Left kidney (tissue), 8 donors: ENCODE measurements around the gene PTPN9. TPM values are rescaled to one million over a fixed set of nuclear protein-coding genes. Genes with fewer than 3 reads are reported as not detected.
A peak's percentile ranks its signal among the peaks of the same experiment; 100 is the strongest.

ENCODE experiments used
- DNase-seq: peaks from one replicate; pipeline ENCODE4 v3.0.0-alpha.2; 2013
- long read RNA-seq, 8 donors: transcript quantifications; one replicate each; lab custom pipeline, GENCODE V29; 2026
- polyA plus RNA-seq: library from polyadenylated mRNA; unstranded; fragments of 120-200 nt; gene quantifications from one replicate; pipeline ENCODE4 v1.2.1, GENCODE V29; 2013; ENCODE audit not compliant: insufficient read length

Gene PTPN9
- polyA plus RNA-seq, result 45.5 TPM
- long read RNA-seq, donor 1, full-length matches to known transcripts, result 15 of 15 reads
- long read RNA-seq, donor 1, partial matches to known transcripts, result 0 of 15 reads
- long read RNA-seq, donor 1, other reads (novel, unspliced or antisense), result 0 of 15 reads
- long read RNA-seq, donor 2, full-length matches to known transcripts, result 11 of 11 reads
- long read RNA-seq, donor 2, partial matches to known transcripts, result 0 of 11 reads
- long read RNA-seq, donor 2, other reads (novel, unspliced or antisense), result 0 of 11 reads
- long read RNA-seq, donor 3, full-length matches to known transcripts, result 3 of 3 reads
- long read RNA-seq, donor 3, partial matches to known transcripts, result 0 of 3 reads
- long read RNA-seq, donor 3, other reads (novel, unspliced or antisense), result 0 of 3 reads
- long read RNA-seq, donor 4, result 0 reads
- long read RNA-seq, donor 5, full-length matches to known transcripts, result 7 of 7 reads
- long read RNA-seq, donor 5, partial matches to known transcripts, result 0 of 7 reads
- long read RNA-seq, donor 5, other reads (novel, unspliced or antisense), result 0 of 7 reads
- long read RNA-seq, donor 6, full-length matches to known transcripts, result 9 of 9 reads
- long read RNA-seq, donor 6, partial matches to known transcripts, result 0 of 9 reads
- long read RNA-seq, donor 6, other reads (novel, unspliced or antisense), result 0 of 9 reads
- long read RNA-seq, donor 7, full-length matches to known transcripts, result 7 of 7 reads
- long read RNA-seq, donor 7, partial matches to known transcripts, result 0 of 7 reads
- long read RNA-seq, donor 7, other reads (novel, unspliced or antisense), result 0 of 7 reads
- long read RNA-seq, donor 8, full-length matches to known transcripts, result 5 of 5 reads
- long read RNA-seq, donor 8, partial matches to known transcripts, result 0 of 5 reads
- long read RNA-seq, donor 8, other reads (novel, unspliced or antisense), result 0 of 5 reads

DNA sequence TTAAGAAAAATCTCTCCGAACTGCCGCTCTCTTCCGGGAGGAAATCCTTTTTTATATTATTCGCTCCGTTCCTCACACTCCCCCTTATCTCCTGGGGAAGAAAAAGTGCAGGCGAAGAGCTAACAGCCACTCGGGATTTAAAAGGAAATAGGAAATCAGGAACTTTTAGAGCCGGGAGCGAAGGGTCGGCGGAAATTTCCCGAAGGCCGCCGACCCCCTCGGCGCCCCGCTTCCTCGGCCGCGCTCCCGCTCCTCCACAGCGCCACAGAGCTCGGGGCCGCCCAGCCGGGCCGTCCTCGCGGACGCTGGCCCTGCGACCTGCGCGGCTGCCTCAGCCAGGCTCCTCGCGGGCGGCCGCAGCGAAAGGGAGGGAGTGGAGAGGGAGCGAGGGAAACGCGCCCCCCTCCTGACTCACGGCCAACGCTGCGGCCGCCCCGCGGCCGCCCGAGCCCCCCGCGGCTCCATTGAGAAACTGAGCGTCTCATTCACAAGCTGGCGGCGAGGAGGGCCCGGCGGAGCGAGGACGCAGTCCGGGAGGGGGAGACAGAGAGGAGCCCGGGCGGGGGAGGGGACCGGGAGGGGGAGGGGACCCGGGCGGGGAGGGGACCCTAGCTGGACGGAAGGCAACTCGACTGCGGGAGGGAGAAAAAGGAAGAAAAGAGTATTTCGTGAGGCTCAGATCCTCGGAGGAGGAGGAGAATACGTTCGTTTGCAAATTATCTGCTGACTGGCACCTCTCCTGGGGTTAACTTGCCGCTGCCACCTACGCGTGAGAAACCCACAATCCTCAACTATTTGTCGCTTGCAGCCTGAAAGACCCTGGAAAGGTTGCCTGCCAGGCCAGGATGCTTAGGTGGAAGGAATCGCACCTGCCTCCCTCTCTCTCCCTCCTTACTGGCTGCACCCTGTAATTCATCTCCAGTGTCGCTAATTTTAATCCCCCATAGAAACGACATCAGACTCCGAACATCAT is at the start of gene PTPN9:
TSS of gene PTPN9 (minus strand) at position 368 of the 973 bp plus-strand sequence. CDS start 539 bp downstream, outside the sequence.
- peak; percentile 85 for DNase-seq

DNA sequence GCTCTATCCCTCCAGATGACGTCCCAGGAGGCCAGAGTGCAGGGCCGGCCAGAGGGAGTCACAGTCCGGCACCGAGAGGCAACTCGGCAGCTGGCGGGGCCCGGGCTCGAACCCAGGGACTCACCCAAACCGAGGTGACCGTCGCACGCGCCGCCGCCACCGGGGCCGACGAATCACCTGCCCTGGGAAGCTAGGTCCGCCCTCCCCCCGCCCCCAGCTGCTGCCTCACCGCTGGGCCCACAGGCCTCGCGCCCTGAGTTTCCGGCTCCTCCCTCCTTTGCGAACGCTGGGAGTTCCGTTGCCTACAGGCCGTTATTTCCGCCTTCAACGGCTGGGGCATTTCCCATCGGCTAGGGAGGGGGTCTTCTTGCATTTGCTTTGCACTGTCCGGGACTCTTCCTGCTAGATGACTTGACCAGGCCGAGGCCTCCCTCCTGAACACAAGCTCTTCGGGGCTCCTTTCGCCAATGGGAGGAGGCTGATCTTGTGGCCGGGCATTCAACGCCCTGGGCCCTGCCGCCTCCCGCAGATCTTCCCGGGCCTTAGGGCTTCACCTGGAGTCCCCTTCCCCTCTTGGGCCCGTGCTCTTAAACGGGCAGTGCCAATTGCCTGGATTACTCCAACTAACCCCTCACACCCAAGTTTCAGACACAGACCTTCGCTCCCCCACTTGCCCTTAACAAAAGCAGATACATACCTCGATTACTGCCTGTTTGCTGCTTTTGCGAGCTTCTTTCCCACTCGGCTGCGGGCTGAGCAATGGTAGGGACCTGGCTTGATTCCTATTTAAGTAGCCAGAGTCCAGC is 46.6 kb upstream of the PTPN9 start, which contains the start of gene SNUPN:
TSS of gene SNUPN (minus strand) at position 184 of the 806 bp plus-strand sequence. CDS start 4,674 bp downstream, outside the sequence.
- peak; percentile 95 for DNase-seq

DNA sequence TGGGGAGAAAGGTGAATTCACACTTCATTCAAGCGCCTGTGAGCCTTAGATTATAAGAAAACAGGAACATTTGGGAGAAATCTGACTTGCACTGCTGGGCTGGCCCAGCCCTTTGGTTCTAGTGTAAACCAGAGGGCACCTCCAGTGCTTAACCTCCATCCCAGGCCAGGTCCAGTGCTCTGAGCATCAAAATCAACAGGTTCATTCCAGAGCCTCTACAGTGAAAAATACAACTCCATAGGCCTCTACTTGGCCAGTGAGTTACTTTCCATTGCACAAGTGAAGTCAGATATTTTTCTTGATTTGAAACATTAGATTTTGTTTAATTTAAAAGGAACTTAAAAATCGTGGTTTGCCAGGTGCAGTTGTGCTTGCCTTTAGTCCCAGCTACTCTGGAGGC is 43.4 kb upstream of the PTPN9 start:
- no peak for DNase-seq

- no peak for DNase-seq
Observed at GRCh38 chr15:75620841-75621391, 41.8 kb upstream of the PTPN9 start.

DNA sequence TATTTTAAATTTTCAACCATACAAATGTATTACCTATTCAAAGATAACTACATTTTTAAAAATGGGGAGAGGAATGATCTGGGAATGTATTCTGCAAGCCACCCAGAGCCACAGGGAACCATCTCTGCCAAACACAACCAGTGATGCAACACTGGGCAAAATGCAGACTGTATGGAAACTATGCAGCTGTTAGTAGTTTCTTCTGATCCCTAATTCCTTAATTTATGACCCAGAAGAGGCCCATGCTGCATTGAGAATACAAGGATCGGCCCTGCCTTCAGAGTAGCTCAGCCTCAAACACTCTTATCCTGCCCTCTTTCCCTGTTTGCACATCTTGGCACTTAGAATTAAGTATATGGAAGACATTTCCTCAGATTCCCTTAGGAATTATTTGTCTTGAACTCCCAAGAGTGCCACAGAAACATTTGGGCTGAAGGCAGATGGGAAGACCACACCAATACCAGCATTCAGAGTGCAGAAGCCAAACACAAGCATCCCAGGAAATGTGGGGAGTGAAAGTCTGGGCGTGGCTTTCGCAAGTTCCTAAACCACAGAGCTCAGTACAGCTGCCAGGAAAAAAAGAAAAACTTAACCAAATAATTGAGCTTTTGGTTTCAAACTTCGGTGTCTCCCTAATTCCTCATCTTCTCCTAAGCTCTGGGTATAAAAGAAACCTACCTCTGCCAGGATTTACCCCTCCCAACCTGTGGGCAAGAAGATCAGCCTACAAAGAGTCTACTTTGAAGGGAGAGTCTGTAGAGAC is 41.1 kb upstream of the PTPN9 start:
- no peak for DNase-seq

GRCh38 chr15:75616766-75617165 is 37.7 kb upstream of the PTPN9 start:
- no peak for DNase-seq

- no peak for DNase-seq
Observed at GRCh38 chr15:75606711-75607699, 27.9 kb upstream of the PTPN9 start.

GRCh38 chr15:75606026-75606425 is 26.9 kb upstream of the PTPN9 start:
- DNase-seq, result no peak

DNA sequence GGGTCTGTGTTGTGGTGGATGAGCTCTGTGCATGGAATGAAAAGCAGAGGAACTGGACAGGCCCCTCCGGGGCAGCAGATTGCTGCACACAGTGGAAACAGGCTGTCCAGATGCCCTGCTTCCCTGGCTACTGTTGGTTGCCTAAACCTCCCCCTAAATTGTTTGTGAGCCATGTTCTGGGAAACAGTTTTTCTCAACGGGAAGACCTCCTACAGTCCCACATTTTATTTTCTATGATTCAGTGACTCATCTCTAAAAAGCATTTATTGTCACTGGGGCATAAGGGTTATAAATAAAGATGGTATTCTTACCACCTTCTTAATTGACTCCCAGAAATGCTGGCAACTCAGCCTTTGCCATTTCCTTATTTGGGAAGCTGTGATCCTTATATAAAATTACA is 20.3 kb upstream of the PTPN9 start:
- no peak for DNase-seq

GRCh38 chr15:75598361-75598760 is 19.2 kb upstream of the PTPN9 start:
- DNase-seq, result no peak

GRCh38 chr15:75597667-75598341 is 18.7 kb upstream of the PTPN9 start:
- DNase-seq, result no peak

DNA sequence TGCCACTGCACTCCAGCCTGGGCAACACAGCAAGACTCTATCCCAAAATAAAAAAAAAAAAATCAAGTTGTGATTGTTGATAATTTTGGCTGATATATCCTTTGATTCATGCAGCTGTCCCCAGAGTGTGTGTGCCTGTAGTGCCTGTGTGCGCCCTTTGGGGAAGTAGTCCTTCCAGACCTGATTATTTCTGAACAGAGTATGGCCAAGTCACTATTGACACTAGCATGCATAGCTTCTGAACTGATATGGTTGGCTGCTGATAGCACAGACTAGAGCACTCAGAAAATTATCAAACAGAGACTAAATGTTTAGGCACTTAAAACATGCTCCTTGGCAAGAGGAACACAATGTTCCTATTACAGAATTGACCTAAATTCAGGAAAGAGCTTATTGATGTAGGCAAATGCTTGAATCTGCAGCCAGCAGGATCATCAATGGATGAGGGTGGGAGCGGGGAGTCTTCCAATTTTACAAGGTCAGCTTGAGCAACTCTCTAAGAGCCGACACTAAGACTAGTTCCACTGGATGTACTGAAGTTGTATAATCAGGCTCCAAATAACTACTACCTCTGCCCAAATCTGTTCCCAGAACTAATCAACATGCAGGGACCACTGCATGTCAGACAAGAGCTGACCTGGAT is 17.7 kb upstream of the PTPN9 start:
- no peak for DNase-seq

GRCh38 chr15:75594276-75594675 is 15.2 kb upstream of the PTPN9 start:
- no peak for DNase-seq

GRCh38 chr15:75591655-75592364 is 12.7 kb upstream of the PTPN9 start:
- no peak for DNase-seq

DNA sequence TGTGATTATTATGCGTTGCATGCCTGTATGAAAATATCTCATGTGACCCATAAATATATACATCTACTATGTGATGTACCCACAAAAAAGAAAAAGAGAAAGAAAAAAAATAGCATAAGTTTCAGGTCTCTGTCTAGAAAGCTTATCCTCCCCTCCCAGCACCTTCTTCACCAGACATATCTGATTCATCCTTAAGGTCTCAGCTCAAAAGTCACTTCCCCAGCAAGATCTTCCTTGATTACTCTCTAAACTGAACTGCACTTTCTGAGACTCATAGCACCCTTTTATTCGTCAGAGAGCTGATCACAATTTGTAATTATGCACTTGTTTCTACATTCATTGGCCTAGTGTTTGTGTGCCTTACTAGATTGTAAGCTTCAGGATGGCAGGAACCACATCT is 11.1 kb upstream of the PTPN9 start:
- no peak for DNase-seq

DNA sequence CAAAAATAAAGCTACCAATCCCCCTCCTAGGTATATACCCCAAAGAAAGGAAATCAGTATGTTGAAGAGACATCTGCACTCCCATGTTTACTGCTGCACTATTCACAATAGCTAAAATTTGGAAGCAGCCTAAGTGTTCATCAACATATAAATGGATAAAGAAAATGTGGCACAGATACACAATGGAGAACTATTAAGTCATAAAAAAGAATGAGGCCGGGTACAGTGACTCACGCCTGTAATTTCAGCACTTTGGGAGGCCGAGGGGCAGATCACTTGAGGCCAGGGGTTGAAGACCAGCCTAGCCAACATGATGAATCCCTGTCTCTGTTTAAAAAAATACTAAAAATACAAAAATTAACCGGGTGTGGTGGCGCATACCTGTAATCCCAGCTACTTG is 10.0 kb upstream of the PTPN9 start:
- DNase-seq, result no peak
